HepG2 (cell line): ENCODE results near the gene SLCO2A1. TPM values are rescaled to one million over a fixed set of nuclear protein-coding genes. Genes with fewer than 3 reads are reported as not detected.
A peak's percentile ranks its signal among the peaks of the same experiment; 100 is the strongest.

Experiments used
- CCDC6 ChIP-seq: sonication (generic); formaldehyde crosslinking; IDR thresholded peaks from 2 replicates; pipeline ENCODE4 v1.8.1; 2022; ENCODE audit warnings: mild to moderate bottlenecking, missing genetic modification reagents, moderate library complexity
- CENPT ChIP-seq: sonication (generic); formaldehyde crosslinking; IDR thresholded peaks from 2 replicates; pipeline ENCODE4 v1.8.0; 2022; ENCODE audit warnings: low read depth, mild to moderate bottlenecking, moderate library complexity, missing genetic modification reagents
- GTF3A ChIP-seq: sonication (generic); formaldehyde crosslinking; conservative IDR thresholded peaks from 2 replicates; pipeline ENCODE4 v1.4.0; 2020; ENCODE audit warnings: mild to moderate bottlenecking, missing genetic modification reagents
- MTF1 ChIP-seq: sonication (generic); formaldehyde crosslinking; IDR thresholded peaks from 2 replicates; pipeline ENCODE4 v1.5.0; 2020; ENCODE audit warnings: missing genetic modification reagents
- NFE2L2 ChIP-seq: fragments of 150-350 bp; IDR thresholded peaks from 2 replicates; pipeline ENCODE4 v1.6.1; 2014; ENCODE audit warnings: low read length
- PRMT3 ChIP-seq: sonication (generic); formaldehyde crosslinking; IDR thresholded peaks from 2 replicates; pipeline ENCODE4 v1.8.1; 2022; ENCODE audit warnings: low read depth, mild to moderate bottlenecking, moderate library complexity, missing genetic modification reagents, borderline replicate concordance
- STAG1 ChIP-seq: sonication (generic); formaldehyde crosslinking; IDR thresholded peaks from 2 replicates; pipeline ENCODE4 v1.4.0; 2020; ENCODE audit warnings: missing genetic modification reagents
- TOPORS ChIP-seq: sonication (generic); formaldehyde crosslinking; IDR thresholded peaks from 2 replicates; pipeline ENCODE4 v1.8.0; 2023; ENCODE audit warnings: mild to moderate bottlenecking, missing genetic modification reagents
- YEATS4 ChIP-seq: sonication (generic); formaldehyde crosslinking; IDR thresholded peaks from 2 replicates; pipeline ENCODE4 v1.4.0; 2020; ENCODE audit warnings: missing genetic modification reagents, borderline replicate concordance
- ZNF276 ChIP-seq: sonication (generic); formaldehyde crosslinking; IDR thresholded peaks from 2 replicates; pipeline ENCODE4 v1.4.0; 2020; ENCODE audit warnings: mild to moderate bottlenecking, low read depth, missing genetic modification reagents
- ZNF446 ChIP-seq: sonication (generic); formaldehyde crosslinking; IDR thresholded peaks from 2 replicates; pipeline ENCODE4 v1.5.0; 2020; ENCODE audit warnings: mild to moderate bottlenecking, missing genetic modification reagents
- ZNF451 ChIP-seq: sonication (generic); formaldehyde crosslinking; IDR thresholded peaks from 2 replicates; pipeline ENCODE4 v1.5.0; 2020; ENCODE audit warnings: mild to moderate bottlenecking, missing genetic modification reagents
- ZNF619 ChIP-seq: sonication (generic); formaldehyde crosslinking; IDR thresholded peaks from 2 replicates; pipeline ENCODE4 v1.4.0; 2020; ENCODE audit warnings: mild to moderate bottlenecking, missing genetic modification reagents
- ZNF777 ChIP-seq: sonication (generic); formaldehyde crosslinking; IDR thresholded peaks from 2 replicates; pipeline ENCODE4 v1.4.0; 2020; ENCODE audit warnings: missing genetic modification reagents
- ZNF782 ChIP-seq: sonication (generic); formaldehyde crosslinking; IDR thresholded peaks from 2 replicates; pipeline ENCODE4 v1.4.0; 2020; ENCODE audit warnings: missing genetic modification reagents, mild to moderate bottlenecking, borderline replicate concordance
- polyA plus RNA-seq, 8 experiments: library from polyadenylated mRNA; depleted of rRNA in 3 of 8; stranded (reverse) in 7 of 8; unstranded in 1 of 8; fragments of >200 nt; fragmentation: Illumina TruSeq in 4 of 8; extraction: Trizol in 4 of 8; gene quantifications; 2 replicates each; pipeline versions ENCODE4 v1.2.1 to v1.2.3, GENCODE V29; 2011 to 2016; ENCODE audit warnings: low read depth in 4 of 8, missing spikeins in 1 of 8, mixed read lengths in 1 of 8; ENCODE audit not compliant: insufficient read depth in 1 of 8
- total RNA-seq, 5 experiments: library from RNA; depleted of rRNA; stranded (reverse); fragments of >200 nt; fragmentation: Illumina TruSeq; extraction: Trizol; gene quantifications; 2 replicates each; pipeline ENCODE4 v1.2.3, GENCODE V29; 2016; ENCODE audit warnings: low read depth in 1 of 5
- TF ChIP-seq, protein P1 (sequence below): IDR thresholded peaks from 2 replicates; pipeline ENCODE4 v1.6.1; 2018; ENCODE audit warnings: missing genetic modification reagents
- TF ChIP-seq, protein P2 (sequence below): IDR thresholded peaks from 2 replicates; pipeline ENCODE4 v1.6.1; 2012; ENCODE audit warnings: low read length, improper control_type of control experiment

The SLCO2A1 gene
- total and polyA plus RNA-seq, 2 of the 13 experiments (the other 11 are each of a cell fraction or from before 2014, with no cell fraction given): 0.04 TPM; not detected in 1

DNA sequence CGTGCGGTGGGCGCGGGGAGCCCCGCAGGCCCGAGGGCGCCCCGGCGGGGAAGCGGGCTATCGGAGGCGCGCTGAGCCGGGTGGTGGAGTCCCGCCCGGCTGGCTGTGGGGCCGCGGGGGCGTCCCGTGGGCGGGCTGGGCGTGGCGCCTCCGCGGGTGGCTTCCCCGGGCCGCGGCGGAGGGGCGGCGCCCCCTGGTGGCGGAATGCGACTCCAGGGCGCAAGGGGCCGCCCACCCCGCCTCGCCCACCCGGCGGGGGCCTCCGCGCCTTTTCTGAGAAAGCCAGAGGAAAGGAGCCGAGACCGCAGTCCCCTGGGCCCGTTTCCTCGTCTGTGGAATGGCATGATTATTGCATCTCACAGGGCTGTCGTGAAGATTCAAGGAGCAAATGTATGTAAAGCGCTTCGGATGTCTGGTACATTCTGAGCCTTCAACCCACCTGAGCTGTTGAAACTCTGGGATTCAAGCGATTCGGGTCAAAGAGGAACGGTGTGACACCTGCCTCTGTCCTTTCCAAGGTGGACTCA, 102.1 kb downstream of the SLCO2A1 start (continued):
- TF ChIP-seq YEATS4 (CRISPR knock-in tag) (peak; percentile 4; the same call in 1 of the 2 replicates), ZNF777 (0 out of 2 replicates have a peak, but pooled peaks have one; percentile 11), ZNF619 (CRISPR knock-in tag) (no peak), ZNF451 (CRISPR knock-in tag) (no peak), PRMT3 (CRISPR knock-in tag) (no peak), MTF1 (CRISPR knock-in tag) (no peak), STAG1 (peak; percentile 38; the same call in 1 of the 2 replicates), CCDC6 (CRISPR knock-in tag) (0 out of 2 replicates have a peak, but pooled peaks have one; percentile 23), NFE2L2 (no peak), CENPT (no peak), TOPORS (CRISPR knock-in tag) (no peak), ZNF782 (CRISPR knock-in tag) (no peak), ZNF276 (CRISPR knock-in tag) (no peak), ZNF446 (CRISPR knock-in tag) (no peak), GTF3A (CRISPR knock-in tag) (no peak)
- TF ChIP-seq, protein P1, sequence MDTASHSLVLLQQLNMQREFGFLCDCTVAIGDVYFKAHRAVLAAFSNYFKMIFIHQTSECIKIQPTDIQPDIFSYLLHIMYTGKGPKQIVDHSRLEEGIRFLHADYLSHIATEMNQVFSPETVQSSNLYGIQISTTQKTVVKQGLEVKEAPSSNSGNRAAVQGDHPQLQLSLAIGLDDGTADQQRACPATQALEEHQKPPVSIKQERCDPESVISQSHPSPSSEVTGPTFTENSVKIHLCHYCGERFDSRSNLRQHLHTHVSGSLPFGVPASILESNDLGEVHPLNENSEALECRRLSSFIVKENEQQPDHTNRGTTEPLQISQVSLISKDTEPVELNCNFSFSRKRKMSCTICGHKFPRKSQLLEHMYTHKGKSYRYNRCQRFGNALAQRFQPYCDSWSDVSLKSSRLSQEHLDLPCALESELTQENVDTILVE: no peak
- TF ChIP-seq, protein P2, sequence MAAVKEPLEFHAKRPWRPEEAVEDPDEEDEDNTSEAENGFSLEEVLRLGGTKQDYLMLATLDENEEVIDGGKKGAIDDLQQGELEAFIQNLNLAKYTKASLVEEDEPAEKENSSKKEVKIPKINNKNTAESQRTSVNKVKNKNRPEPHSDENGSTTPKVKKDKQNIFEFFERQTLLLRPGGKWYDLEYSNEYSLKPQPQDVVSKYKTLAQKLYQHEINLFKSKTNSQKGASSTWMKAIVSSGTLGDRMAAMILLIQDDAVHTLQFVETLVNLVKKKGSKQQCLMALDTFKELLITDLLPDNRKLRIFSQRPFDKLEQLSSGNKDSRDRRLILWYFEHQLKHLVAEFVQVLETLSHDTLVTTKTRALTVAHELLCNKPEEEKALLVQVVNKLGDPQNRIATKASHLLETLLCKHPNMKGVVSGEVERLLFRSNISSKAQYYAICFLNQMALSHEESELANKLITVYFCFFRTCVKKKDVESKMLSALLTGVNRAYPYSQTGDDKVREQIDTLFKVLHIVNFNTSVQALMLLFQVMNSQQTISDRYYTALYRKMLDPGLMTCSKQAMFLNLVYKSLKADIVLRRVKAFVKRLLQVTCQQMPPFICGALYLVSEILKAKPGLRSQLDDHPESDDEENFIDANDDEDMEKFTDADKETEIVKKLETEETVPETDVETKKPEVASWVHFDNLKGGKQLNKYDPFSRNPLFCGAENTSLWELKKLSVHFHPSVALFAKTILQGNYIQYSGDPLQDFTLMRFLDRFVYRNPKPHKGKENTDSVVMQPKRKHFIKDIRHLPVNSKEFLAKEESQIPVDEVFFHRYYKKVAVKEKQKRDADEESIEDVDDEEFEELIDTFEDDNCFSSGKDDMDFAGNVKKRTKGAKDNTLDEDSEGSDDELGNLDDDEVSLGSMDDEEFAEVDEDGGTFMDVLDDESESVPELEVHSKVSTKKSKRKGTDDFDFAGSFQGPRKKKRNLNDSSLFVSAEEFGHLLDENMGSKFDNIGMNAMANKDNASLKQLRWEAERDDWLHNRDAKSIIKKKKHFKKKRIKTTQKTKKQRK: no peak
